Measurements from ENCODE around the gene LDLRAD4. TPM values are rescaled to one million over a fixed set of nuclear protein-coding genes. Genes with fewer than 3 reads are reported as not detected.

Gene LDLRAD4
- total and polyA plus RNA-seq, 8 donors, result 14.1 to 26.6 (median 18.8) TPM

DNA sequence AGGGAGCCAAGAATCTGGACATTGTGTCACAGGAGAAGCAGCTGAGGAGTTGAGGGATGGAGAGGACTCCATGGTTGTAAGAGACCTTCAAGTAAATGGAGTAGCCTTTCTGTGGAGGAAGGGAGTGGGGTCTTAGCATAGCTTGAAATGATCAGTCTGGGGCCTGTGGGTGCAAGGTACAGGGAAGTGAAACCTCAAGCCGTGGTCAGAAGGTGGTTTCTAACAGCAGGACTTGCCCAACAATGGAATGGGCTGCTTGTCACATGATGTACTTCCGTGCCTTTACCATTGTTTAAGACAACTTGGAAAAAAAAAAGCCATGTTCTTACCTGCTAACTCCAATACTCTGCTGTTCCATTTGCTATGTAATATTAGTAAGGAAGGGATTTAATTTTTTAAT is 140.7 kb downstream of the LDLRAD4 start:
- ATAC-seq, result no peak
- H3K36me3 ChIP-seq, result no peaks in the 10 kb centered on the region
- intact Hi-C loops (cut with DNase I), result no loop called here

DNA sequence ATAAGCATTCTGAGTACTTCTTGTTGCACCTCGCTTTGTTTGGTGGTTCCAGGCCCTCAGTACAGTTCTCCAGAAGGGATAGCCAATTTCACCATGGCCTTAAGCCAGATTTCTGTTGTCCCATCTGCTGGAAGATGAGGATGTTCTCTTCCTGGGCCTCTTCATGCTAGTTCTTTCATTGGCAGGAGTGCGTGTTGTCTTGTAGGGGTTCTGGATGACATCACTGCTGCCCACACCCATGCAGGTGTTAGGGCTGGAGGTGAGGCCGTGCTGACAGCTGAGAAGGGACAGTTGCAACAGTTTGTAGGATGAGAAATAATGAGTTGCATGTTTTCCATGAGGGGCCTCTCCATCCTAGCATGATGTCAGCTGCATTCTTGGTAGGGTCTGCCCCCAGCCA is 142.9 kb downstream of the LDLRAD4 start:
- intact Hi-C loops (cut with DNase I), result no loop called here
- DNase-seq, result no peak
- no peak for ATAC-seq
- H3K4me3 ChIP-seq, result no peak overlapping the region
- H3K9me3 ChIP-seq, result no peaks in the 10 kb centered on the region
- no peaks in the 10 kb centered on the region for H3K36me3 ChIP-seq
- H3K27ac ChIP-seq, result no peak overlapping the region
- peaks cover 0 to 14% of the 10 kb centered on the region in 2 donors for H3K4me1 ChIP-seq
- H3K27me3 ChIP-seq, result no peaks in the 10 kb centered on the region
- TF ChIP-seq, protein P1, sequence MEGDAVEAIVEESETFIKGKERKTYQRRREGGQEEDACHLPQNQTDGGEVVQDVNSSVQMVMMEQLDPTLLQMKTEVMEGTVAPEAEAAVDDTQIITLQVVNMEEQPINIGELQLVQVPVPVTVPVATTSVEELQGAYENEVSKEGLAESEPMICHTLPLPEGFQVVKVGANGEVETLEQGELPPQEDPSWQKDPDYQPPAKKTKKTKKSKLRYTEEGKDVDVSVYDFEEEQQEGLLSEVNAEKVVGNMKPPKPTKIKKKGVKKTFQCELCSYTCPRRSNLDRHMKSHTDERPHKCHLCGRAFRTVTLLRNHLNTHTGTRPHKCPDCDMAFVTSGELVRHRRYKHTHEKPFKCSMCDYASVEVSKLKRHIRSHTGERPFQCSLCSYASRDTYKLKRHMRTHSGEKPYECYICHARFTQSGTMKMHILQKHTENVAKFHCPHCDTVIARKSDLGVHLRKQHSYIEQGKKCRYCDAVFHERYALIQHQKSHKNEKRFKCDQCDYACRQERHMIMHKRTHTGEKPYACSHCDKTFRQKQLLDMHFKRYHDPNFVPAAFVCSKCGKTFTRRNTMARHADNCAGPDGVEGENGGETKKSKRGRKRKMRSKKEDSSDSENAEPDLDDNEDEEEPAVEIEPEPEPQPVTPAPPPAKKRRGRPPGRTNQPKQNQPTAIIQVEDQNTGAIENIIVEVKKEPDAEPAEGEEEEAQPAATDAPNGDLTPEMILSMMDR (IDR thresholded peaks at IDR 0.05), result no peak

More for the DNA sequence above, 140.7 kb downstream of the LDLRAD4 start:
- Histone ChIP-seq H3K4me3 (no peak overlapping the region), H3K27me3 (no peaks in the 10 kb centered on the region), H3K27ac (no peak overlapping the region), H3K4me1 (peaks cover 0 to 14% of the 10 kb centered on the region in 2 donors), H3K9me3 (no peaks in the 10 kb centered on the region)
- DNase-seq, result no peak
- TF ChIP-seq, protein P1 (IDR thresholded peaks at IDR 0.05), result no peak

DNA sequence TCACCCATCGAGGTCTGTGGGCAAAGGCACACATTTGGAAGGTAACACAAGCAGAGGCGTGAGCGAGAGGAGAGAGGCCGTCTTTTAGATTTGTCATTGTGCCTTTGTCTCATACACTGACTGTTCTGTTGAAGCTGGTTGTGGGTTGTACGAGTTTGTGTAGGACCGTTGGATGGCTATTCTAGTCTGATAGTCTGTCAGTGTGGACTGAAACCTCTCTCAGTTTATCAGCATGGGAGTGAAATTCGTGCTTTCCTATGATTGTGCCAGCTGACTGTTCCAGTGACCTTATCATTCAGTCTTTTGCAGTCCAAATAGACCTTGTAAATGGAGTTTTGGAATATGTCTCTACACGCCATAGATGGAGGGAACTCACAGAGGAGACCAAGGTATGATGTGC is 143.5 kb downstream of the LDLRAD4 start:
- intact Hi-C loops (cut with DNase I), result no loop called here

DNA sequence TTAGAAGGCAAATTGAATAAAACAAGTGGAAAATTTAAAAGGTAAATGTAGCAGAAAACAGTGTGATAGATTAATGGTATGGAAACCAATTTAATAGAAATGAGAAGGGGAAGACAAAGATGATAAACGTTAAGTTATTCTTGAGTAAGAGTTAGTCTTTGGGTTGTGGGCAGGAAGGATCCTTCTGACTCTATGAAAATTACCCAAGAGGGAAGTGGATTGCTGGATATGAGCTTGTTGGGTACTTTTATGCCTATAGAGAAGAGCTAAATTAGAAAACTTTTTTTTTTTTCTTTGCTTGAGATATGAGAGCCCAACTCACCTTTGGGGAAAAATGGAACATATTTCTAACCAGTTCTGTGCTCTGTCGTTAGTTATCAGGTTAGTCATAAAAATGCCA is 144.0 kb downstream of the LDLRAD4 start:
- Histone ChIP-seq H3K9me3 (no peaks in the 10 kb centered on the region), H3K27ac (no peak overlapping the region), H3K4me3 (no peak overlapping the region), H3K4me1 (peaks cover 0 to 16% of the 10 kb centered on the region in 2 donors), H3K36me3 (no peaks in the 10 kb centered on the region), H3K27me3 (no peaks in the 10 kb centered on the region)
- TF ChIP-seq, protein P1 (IDR thresholded peaks at IDR 0.05), result no peak
- ATAC-seq (no peak), DNase-seq (no peak)
- intact Hi-C loops (cut with DNase I), result no loop called here

More for the DNA sequence above, 143.5 kb downstream of the LDLRAD4 start:
- no peak overlapping the region for H3K4me3 ChIP-seq
- H3K36me3 ChIP-seq, result no peaks in the 10 kb centered on the region
- ATAC-seq (no peak), DNase-seq (no peak)
- peaks cover 0 to 16% of the 10 kb centered on the region in 2 donors for H3K4me1 ChIP-seq
- no peak overlapping the region for H3K27ac ChIP-seq
- H3K27me3 ChIP-seq, result no peaks in the 10 kb centered on the region
- TF ChIP-seq, protein P1 (IDR thresholded peaks at IDR 0.05), result no peak
- no peaks in the 10 kb centered on the region for H3K9me3 ChIP-seq

DNA sequence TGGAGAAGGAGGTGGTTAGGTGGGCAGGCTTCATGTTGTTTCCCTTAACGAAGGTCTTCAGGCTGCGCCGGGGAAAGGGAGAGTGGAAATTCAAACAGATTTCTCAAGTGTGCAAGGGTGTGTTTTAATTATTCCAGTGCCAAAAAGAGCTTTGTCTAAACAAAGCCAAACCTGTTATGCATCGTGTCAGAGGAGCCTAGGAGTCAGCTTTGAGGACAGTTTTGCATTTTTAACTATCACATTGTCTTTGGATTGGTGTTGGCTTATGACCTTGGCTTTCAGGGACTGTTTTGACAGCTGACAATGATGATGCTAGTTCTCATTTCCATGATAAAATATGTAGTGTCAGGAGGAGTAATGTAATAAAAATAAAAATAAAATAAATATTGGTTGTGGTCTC is 144.8 kb downstream of the LDLRAD4 start:
- Histone ChIP-seq H3K27ac (no peak overlapping the region), H3K36me3 (no peaks in the 10 kb centered on the region), H3K27me3 (no peaks in the 10 kb centered on the region), H3K9me3 (no peaks in the 10 kb centered on the region), H3K4me3 (no peak overlapping the region), H3K4me1 (peaks cover 0 to 16% of the 10 kb centered on the region in 2 donors)
- ATAC-seq, result no peak
- intact Hi-C loops (cut with DNase I), result no loop called here
- TF ChIP-seq, protein P1 (IDR thresholded peaks at IDR 0.05), result no peak
- no peak for DNase-seq
